HG02943 (cell line): ENCODE results near the gene CNN3.

Experiments
- ATAC-seq: cut with Tn5 transposase; IDR thresholded peaks from one replicate; pipeline ENCODE4 v1.9.1; 2021; ENCODE audit warnings: mild to moderate bottlenecking, low read depth, moderate library complexity; ENCODE audit not compliant: unreplicated experiment

Gene CNN3

DNA sequence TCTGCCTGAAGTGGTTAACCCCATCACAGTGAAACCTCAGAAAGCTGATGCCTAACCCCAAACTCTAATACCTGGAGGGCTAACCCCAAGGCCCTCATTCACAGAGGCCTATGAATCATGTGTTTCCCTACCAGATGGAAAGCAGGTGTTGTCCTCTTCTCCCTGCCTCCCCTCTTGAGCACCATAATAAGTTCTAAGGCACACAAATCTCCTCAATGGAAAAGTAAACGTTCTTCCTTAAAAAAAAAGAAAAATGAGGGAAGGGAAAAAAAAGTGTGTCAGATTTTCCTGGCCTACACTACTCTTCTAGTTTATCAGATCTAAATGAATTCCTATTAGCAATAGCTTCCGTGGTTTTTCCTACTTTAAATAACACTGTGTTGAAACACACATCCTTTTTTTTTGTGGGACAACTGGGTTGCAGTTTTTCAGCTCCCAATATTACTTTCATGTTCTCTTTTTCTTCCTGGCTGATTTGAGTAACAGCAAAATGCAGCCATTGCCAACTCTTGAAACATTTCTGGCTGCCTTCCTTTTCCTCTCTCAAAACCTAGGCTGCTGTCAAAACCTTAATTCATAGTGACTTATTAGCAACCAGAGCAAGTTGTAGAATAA lies 63.5 kb downstream of the CNN3 start:
- no peak for ATAC-seq

DNA sequence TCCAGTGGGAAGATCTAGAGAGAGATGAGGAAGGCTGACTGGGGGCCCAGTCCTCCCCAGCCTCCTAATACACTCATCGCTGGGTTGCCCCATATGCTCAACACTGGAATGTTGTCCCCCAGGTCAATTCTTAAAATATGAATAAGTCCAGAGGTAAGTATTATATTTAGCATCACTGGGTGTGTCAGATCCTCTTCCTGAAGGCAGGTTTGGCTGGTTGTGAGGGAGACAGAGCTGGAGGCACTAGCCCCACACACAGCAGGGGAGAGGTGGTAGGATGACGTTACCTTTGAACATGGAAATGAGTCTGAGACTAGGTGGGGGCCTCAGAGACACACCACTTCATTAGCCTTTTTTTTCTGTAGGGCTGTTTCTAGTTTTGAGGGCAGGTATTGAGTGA lies 64.2 kb downstream of the CNN3 start:
- ATAC-seq, result no peak

- ATAC-seq, result no peak
Measured at GRCh38 chr1:94859174-94859573, 67.7 kb downstream of the CNN3 start.

DNA sequence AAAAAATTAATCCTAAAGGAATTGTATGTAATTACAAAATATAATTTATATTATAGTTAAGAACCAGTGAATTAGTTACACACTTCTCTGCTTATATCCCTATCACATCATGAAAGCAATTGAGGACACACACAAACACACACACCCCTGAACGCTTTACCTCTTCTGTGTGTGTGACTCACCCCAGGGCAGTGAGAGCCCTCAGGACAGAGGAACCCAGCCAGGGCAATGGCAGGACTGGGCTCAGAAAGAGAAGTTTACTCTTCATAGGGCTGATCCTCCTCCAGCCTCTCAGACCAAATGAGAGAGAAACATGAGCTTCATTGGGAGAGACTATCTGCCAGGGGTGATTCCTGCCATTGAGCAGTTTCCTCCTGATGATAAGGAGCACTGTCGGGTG lies 68.6 kb downstream of the CNN3 start:
- no peak for ATAC-seq

GRCh38 chr1:94856868-94857267 lies 70.0 kb downstream of the CNN3 start:
- ATAC-seq, result no peak

GRCh38 chr1:94856004-94856403 lies 70.9 kb downstream of the CNN3 start:
- no peak for ATAC-seq

DNA sequence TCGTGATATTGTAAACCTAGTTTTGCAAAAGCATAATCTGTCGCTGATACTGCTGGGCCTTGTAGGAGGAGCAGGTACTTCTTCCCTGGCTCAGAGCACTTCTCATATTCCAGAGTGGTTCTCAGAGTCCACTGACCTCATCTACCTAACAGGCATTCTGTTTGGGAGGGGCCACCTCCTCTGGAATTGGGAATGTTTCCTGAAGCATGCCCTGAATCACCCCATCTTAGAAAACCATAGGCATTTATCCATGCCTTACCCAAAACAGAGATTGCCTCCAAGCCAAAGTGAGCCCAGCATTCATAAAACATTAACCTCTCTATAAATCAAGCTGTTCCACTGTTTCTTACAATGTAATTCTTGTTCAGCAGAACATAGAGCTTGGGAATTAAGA lies 71.6 kb downstream of the CNN3 start:
- no peak for ATAC-seq

DNA sequence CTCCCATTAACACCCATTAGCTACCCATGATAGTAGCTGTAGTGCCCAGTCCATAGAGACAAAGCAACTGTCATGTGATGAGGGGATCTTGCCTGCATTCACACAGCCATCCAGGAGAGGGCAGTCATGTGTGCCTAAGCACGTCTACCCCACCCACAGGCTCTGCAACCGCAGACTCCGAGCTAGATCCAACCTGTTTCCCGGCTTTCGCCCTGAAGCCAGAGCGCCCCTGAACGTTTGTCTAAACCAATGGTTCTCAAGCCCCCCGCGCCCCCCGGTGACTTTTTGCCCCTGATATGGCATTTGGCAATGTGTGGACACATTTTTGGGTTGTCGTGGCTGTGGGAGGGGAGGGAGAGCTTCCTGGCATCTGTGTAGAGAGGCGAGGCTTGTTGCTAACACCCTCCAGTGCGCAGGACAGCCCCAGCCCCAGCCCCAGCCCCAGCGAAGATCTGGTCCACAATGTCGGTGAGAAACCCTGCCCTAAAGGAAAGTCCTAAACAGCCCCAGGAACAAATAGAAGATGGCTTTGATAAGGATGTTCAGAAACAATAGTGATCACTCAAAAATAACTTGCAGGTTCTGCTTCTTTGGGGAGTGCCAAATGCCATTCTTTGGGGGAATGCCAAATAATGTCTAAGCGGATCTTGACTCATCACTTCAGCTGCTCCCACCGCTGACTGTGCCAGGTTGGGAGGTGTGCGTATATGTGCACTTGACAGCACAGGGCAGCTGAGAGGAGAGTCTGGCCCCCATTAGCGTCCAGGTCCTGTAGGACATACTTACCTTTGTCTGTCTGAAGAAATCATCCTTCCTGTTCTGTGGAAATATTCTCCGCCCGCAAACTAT lies 72.2 kb downstream of the CNN3 start:
- peak; percentile 98 for ATAC-seq

- ATAC-seq, result no peak
Measured at GRCh38 chr1:94852788-94853187, 74.1 kb downstream of the CNN3 start.

- ATAC-seq, result no peak
Measured at GRCh38 chr1:94851571-94851970, 75.3 kb downstream of the CNN3 start.
